ENCODE results near the gene MAP3K4. TPM values are rescaled to one million over a fixed set of nuclear protein-coding genes. Genes with fewer than 3 reads are reported as not detected.

The MAP3K4 gene
- total and polyA plus RNA-seq, 2 donors from 2014 or later: 13.0 to 52.8 TPM

DNA sequence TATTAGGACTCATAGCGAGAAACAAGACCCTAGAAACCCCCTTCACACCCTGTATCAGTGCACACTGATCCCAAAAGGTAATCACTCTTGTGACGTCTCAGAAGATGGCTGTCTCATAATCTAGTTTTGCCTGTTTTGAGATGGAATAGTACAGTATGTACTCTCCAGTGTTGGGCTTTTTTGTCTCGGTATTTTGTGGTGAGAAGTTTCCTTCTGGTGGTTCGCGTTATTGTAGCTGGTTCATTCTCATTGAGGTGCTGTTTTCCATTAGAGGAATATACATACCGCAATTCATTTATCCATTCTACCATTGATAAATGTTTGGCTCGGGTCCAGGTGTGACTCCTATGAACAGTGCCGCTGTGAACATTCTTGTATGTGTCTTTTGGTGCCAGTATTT lies 27.9 kb upstream of the MAP3K4 start:
- no peak for DNase-seq
- Histone ChIP-seq H3K27ac (ENCODE audit: low read depth in 2 of 2, low read length in 2 of 2) (no peak overlapping the region), H3K9ac (ENCODE audit: low read length in 3 of 3) (no peak overlapping the region), H3K9me3 (ENCODE audit: control insufficient read depth in 2 of 3, insufficient read depth in 1 of 3, low read length in 3 of 3) (no peaks in the 10 kb centered on the region), H3K27me3 (ENCODE audit: control insufficient read depth, insufficient read depth, low read length) (no peaks in the 10 kb centered on the region), H3K4me1 (ENCODE audit: control insufficient read depth in 2 of 3, insufficient read depth in 2 of 3, low read depth in 1 of 3, low read length in 3 of 3) (no peaks in the 10 kb centered on the region), H3K4me3 (ENCODE audit: low read length in 3 of 3) (no peak overlapping the region), H3K36me3 (ENCODE audit: control insufficient read depth in 2 of 3, insufficient read depth in 3 of 3, low read length in 3 of 3) (no peaks in the 10 kb centered on the region)
- FAIRE-seq: no peak
- intact Hi-C loops (cut with DNase I): no loop called here
- TF ChIP-seq, protein P1, sequence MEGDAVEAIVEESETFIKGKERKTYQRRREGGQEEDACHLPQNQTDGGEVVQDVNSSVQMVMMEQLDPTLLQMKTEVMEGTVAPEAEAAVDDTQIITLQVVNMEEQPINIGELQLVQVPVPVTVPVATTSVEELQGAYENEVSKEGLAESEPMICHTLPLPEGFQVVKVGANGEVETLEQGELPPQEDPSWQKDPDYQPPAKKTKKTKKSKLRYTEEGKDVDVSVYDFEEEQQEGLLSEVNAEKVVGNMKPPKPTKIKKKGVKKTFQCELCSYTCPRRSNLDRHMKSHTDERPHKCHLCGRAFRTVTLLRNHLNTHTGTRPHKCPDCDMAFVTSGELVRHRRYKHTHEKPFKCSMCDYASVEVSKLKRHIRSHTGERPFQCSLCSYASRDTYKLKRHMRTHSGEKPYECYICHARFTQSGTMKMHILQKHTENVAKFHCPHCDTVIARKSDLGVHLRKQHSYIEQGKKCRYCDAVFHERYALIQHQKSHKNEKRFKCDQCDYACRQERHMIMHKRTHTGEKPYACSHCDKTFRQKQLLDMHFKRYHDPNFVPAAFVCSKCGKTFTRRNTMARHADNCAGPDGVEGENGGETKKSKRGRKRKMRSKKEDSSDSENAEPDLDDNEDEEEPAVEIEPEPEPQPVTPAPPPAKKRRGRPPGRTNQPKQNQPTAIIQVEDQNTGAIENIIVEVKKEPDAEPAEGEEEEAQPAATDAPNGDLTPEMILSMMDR (IDR thresholded peaks at IDR 0.05; ENCODE audit: borderline replicate concordance, extremely low read depth, insufficient read depth): no peak

DNA sequence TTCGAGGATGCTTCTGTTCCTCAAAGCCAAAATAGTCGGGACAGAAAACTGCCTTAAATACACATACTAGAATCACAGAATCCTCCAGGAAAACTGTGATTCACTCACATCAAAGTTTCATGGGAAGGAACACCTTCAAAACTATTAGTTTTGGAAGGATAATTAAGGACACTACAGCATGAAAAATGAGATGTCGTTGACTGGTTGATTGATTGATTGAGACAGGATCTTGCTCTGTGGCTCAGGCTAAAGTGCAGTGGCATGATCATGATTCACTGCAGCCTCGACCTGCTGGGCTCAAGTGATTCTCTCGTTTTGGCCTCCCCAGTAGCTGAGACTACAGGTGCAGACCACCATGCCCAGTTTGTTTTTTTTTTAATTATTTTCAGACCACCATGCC lies 25.7 kb upstream of the MAP3K4 start:
- no peak overlapping the region for H3K9ac ChIP-seq (ENCODE audit: low read length in 3 of 3)
- H3K9me3 ChIP-seq (ENCODE audit: control insufficient read depth in 2 of 3, insufficient read depth in 1 of 3, low read length in 3 of 3): no peaks in the 10 kb centered on the region
- intact Hi-C loops (cut with DNase I): no loop called here
- TF ChIP-seq, protein P1 (IDR thresholded peaks at IDR 0.05; ENCODE audit: borderline replicate concordance, extremely low read depth, insufficient read depth): no peak
- FAIRE-seq: no peak
- no peak overlapping the region for H3K4me3 ChIP-seq (ENCODE audit: low read length in 3 of 3)
- H3K27ac ChIP-seq (ENCODE audit: low read depth in 2 of 2, low read length in 2 of 2): no peak overlapping the region
- H3K4me1 ChIP-seq (ENCODE audit: control insufficient read depth in 2 of 3, insufficient read depth in 2 of 3, low read depth in 1 of 3, low read length in 3 of 3): no peaks in the 10 kb centered on the region
- no peaks in the 10 kb centered on the region for H3K36me3 ChIP-seq (ENCODE audit: control insufficient read depth in 2 of 3, insufficient read depth in 3 of 3, low read length in 3 of 3)
- DNase-seq: no peak
- no peaks in the 10 kb centered on the region for H3K27me3 ChIP-seq (ENCODE audit: control insufficient read depth, insufficient read depth, low read length)

GRCh38 chr6:160966493-160967229 lies 24.9 kb upstream of the MAP3K4 start:
- FAIRE-seq (no peak), DNase-seq (no peak)
- no peak overlapping the region for H3K9ac ChIP-seq (ENCODE audit: low read length in 3 of 3)
- H3K4me3 ChIP-seq (ENCODE audit: low read length in 3 of 3): no peak overlapping the region
- H3K9me3 ChIP-seq (ENCODE audit: control insufficient read depth in 2 of 3, insufficient read depth in 1 of 3, low read length in 3 of 3): no peaks in the 10 kb centered on the region
- no peaks in the 10 kb centered on the region for H3K36me3 ChIP-seq (ENCODE audit: control insufficient read depth in 2 of 3, insufficient read depth in 3 of 3, low read length in 3 of 3)
- H3K27ac ChIP-seq (ENCODE audit: low read depth in 2 of 2, low read length in 2 of 2): no peak overlapping the region
- intact Hi-C loops (cut with DNase I): no loop called here
- H3K4me1 ChIP-seq (ENCODE audit: control insufficient read depth in 2 of 3, insufficient read depth in 2 of 3, low read depth in 1 of 3, low read length in 3 of 3): no peaks in the 10 kb centered on the region
- TF ChIP-seq, protein P1 (IDR thresholded peaks at IDR 0.05; ENCODE audit: borderline replicate concordance, extremely low read depth, insufficient read depth): no peak
- H3K27me3 ChIP-seq (ENCODE audit: control insufficient read depth, insufficient read depth, low read length): no peaks in the 10 kb centered on the region

GRCh38 chr6:160967351-160967750 lies 24.2 kb upstream of the MAP3K4 start:
- H3K27ac ChIP-seq (ENCODE audit: low read depth in 2 of 2, low read length in 2 of 2): no peak overlapping the region
- FAIRE-seq: no peak
- H3K9ac ChIP-seq (ENCODE audit: low read length in 3 of 3): no peak overlapping the region
- no peaks in the 10 kb centered on the region for H3K9me3 ChIP-seq (ENCODE audit: control insufficient read depth in 2 of 3, insufficient read depth in 1 of 3, low read length in 3 of 3)
- no peaks in the 10 kb centered on the region for H3K27me3 ChIP-seq (ENCODE audit: control insufficient read depth, insufficient read depth, low read length)
- no peaks in the 10 kb centered on the region for H3K36me3 ChIP-seq (ENCODE audit: control insufficient read depth in 2 of 3, insufficient read depth in 3 of 3, low read length in 3 of 3)
- DNase-seq: no peak
- intact Hi-C loops (cut with DNase I): no loop called here
- no peaks in the 10 kb centered on the region for H3K4me1 ChIP-seq (ENCODE audit: control insufficient read depth in 2 of 3, insufficient read depth in 2 of 3, low read depth in 1 of 3, low read length in 3 of 3)
- H3K4me3 ChIP-seq (ENCODE audit: low read length in 3 of 3): no peak overlapping the region
- TF ChIP-seq, protein P1 (IDR thresholded peaks at IDR 0.05; ENCODE audit: borderline replicate concordance, extremely low read depth, insufficient read depth): no peak
